ENCODE results near the gene SEPHS2.

SEPHS2 gene

GRCh38 chr16:30395155-30395991 lies 50.3 kb downstream of the SEPHS2 start, which contains the start of gene ZNF48 (continued):
- peak; percentile 72; the same call in 1 of the 2 replicates for TF ChIP-seq ZNF792 (tag by site-specific recombination; IDR thresholded peaks at IDR 0.05)
- TF ChIP-seq ZNF426 (tag by site-specific recombination; IDR thresholded peaks at IDR 0.05), result no peak
- no peak for TF ChIP-seq ZNF404 (tag by site-specific recombination; IDR thresholded peaks at IDR 0.05)
- TF ChIP-seq KLF1 (tag by site-specific recombination; IDR thresholded peaks at IDR 0.05), result peak; percentile 46
- no peak for TF ChIP-seq ZSCAN4 (tag by site-specific recombination; IDR thresholded peaks at IDR 0.05)
- TF ChIP-seq ZBTB17 (tag by site-specific recombination; IDR thresholded peaks at IDR 0.05), result no peak
- peak; percentile 78 for TF ChIP-seq PBX3 (CRISPR knock-in tag; IDR thresholded peaks at IDR 0.05)
- no peak for TF ChIP-seq ZNF701 (tag by site-specific recombination; IDR thresholded peaks at IDR 0.05)
- no peak for TF ChIP-seq ZBTB10 (tag by site-specific recombination; IDR thresholded peaks at IDR 0.05)
- TF ChIP-seq ZNF416 (tag by site-specific recombination; IDR thresholded peaks at IDR 0.05), result no peak
- no peak for TF ChIP-seq MEIS1 (CRISPR knock-in tag; IDR thresholded peaks at IDR 0.05; ENCODE audit: borderline replicate concordance)
- peak; percentile 57 for TF ChIP-seq PRDM10 (tag by site-specific recombination; IDR thresholded peaks at IDR 0.05)
- no peak for TF ChIP-seq ZNF26 (tag by site-specific recombination; IDR thresholded peaks at IDR 0.05)
- no peak for TF ChIP-seq ZNF830 (tag by site-specific recombination; IDR thresholded peaks at IDR 0.05; ENCODE audit: low read depth)
- peak; percentile 54; the same call in 1 of the 2 replicates for TF ChIP-seq ZNF239 (tag by site-specific recombination; IDR thresholded peaks at IDR 0.05)
- 0 out of 2 replicates have a peak, but pooled peaks have one; percentile 75 for TF ChIP-seq HOXC10 (CRISPR knock-in tag; IDR thresholded peaks at IDR 0.05)
- TF ChIP-seq SP3 (tag by site-specific recombination; IDR thresholded peaks at IDR 0.05), result peak; percentile 84
- no peak for TF ChIP-seq ZNF366 (tag by site-specific recombination; conservative IDR thresholded peaks at IDR 0.05)
- TF ChIP-seq PRDM1 (tag by site-specific recombination; IDR thresholded peaks at IDR 0.05), result no peak
- TF ChIP-seq SP2 (tag by site-specific recombination; IDR thresholded peaks at IDR 0.05), result peak; percentile 72
- TF ChIP-seq ZNF624 (tag by site-specific recombination; IDR thresholded peaks at IDR 0.05), result no peak
- peak; percentile 87 for TF ChIP-seq ZNF341 (tag by site-specific recombination; IDR thresholded peaks at IDR 0.05; ENCODE audit: low read depth)
- TF ChIP-seq ZNF311 (tag by site-specific recombination; IDR thresholded peaks at IDR 0.05; ENCODE audit: borderline replicate concordance), result no peak
- no peak for TF ChIP-seq ZNF558 (tag by site-specific recombination; IDR thresholded peaks at IDR 0.05)
- peak; percentile 55 for TF ChIP-seq SP7 (tag by site-specific recombination; IDR thresholded peaks at IDR 0.05)
- TF ChIP-seq ZNF214 (tag by site-specific recombination; IDR thresholded peaks at IDR 0.05; ENCODE audit: borderline replicate concordance), result no peak
- no peak for TF ChIP-seq ZNF157 (tag by site-specific recombination; IDR thresholded peaks at IDR 0.05)
- no peak for TF ChIP-seq ZNF747 (tag by site-specific recombination; IDR thresholded peaks at IDR 0.05)
- no peak for TF ChIP-seq SETDB1 (IDR thresholded peaks at IDR 0.05; ENCODE audit: insufficient read length, low read length)

Measured in HEK293 (cell line).